HL-60 (cell line): ENCODE results near the gene ZFP14.

ENCODE experiments used
- CTCF ChIP-seq: IDR thresholded peaks from one replicate; pipeline ENCODE4 v1.5.1; 2011; ENCODE audit warnings: low read length, control low read depth, inconsistent platforms; ENCODE audit not compliant: insufficient read depth
- GABPA ChIP-seq: IDR thresholded peaks from 2 replicates; pipeline ENCODE4 v1.6.1; 2012; ENCODE audit warnings: low read depth
- POLR2AphosphoS5 ChIP-seq: IDR thresholded peaks from 2 replicates; pipeline ENCODE4 v1.6.1; 2012; ENCODE audit warnings: low read depth
- REST ChIP-seq: IDR thresholded peaks from 2 replicates; pipeline ENCODE4 v1.6.1; 2012; ENCODE audit warnings: low read depth; ENCODE audit not compliant: insufficient replicate concordance

- TF ChIP-seq CTCF (no peak), REST (no peak), POLR2AphosphoS5 (no peak), GABPA (no peak)
Measured at GRCh38 chr19:36392916-36393673, 14.1 kb upstream of the ZFP14 start.
